ENCODE measurements around the gene EXTL1. TPM values are rescaled to one million over a fixed set of nuclear protein-coding genes. Genes with fewer than 3 reads are reported as not detected.

Gene EXTL1
- total RNA-seq, 1 donor from 2014 or later, result 4.3 TPM

DNA sequence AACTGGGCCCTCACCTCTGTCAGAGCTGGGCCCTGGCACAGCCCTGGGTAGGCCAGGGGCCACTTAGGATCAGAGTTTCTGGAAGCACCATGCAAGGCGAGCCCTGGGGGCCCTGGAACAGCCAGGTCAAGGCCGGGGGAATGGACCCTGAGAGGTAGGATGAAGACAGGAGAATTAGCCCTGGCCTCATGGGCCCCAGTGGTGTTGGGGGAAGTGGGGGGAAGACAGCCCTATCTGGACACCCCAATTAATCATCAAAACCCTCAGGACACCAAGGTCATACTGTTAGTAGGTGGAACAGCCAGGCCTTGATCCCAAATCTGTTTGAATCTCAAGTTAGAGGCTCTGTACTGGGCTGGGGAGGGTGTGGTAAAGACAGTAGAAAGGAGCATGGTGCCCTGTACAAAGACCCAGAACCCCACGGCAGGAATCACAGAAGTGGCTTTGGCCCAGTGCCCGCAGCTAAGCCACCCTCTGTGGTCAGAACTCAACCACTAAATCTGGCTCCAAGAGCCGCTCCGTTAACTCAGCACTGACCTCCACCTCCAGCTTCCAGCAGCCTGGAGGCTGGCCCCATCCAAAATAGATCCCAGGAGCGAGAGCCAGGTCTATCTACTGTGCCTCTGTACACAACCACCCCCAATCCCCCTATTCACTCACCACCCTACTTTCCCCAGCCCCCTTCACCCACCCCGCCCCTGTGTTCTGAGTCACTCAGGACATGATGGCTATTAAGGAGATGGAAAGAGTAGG lies 59.9 kb downstream of the EXTL1 start:
- Mint-ChIP-seq H3K36me3 (ENCODE audit: low read depth) (no peaks in the 10 kb centered on the region), H3K27ac (ENCODE audit: unreplicated experiment) (no peak overlapping the region)
- TF ChIP-seq CTCF (IDR thresholded peaks at IDR 0.05), result no peak

GRCh38 chr1:26082020-26082350 lies 60.4 kb downstream of the EXTL1 start:
- Mint-ChIP-seq H3K36me3 (ENCODE audit: low read depth) (no peaks in the 10 kb centered on the region), H3K27me3 (ENCODE audit: low read depth) (peaks cover 21% of the 10 kb centered on the region), H3K9me3 (ENCODE audit: low read depth) (no peaks in the 10 kb centered on the region), H3K27ac (ENCODE audit: unreplicated experiment) (no peak overlapping the region), H3K4me3 (ENCODE audit: unreplicated experiment) (no peak overlapping the region), H3K4me1 (ENCODE audit: low read depth) (no peaks in the 10 kb centered on the region)
- TF ChIP-seq CTCF (IDR thresholded peaks at IDR 0.05), result no peak
- no peak for DNase-seq (ENCODE audit: low spot score)

More for the DNA sequence above, 59.9 kb downstream of the EXTL1 start:
- H3K4me1 Mint-ChIP-seq (ENCODE audit: low read depth), result no peaks in the 10 kb centered on the region
- H3K9me3 Mint-ChIP-seq (ENCODE audit: low read depth), result no peaks in the 10 kb centered on the region
- DNase-seq (ENCODE audit: low spot score), result no peak
- peaks cover 21% of the 10 kb centered on the region for H3K27me3 Mint-ChIP-seq (ENCODE audit: low read depth)
- no peak overlapping the region for H3K4me3 Mint-ChIP-seq (ENCODE audit: unreplicated experiment)

GRCh38 chr1:26083208-26083607 lies 61.6 kb downstream of the EXTL1 start:
- H3K36me3 Mint-ChIP-seq (ENCODE audit: low read depth), result no peaks in the 10 kb centered on the region
- DNase-seq (ENCODE audit: low spot score), result no peak
- H3K4me1 Mint-ChIP-seq (ENCODE audit: low read depth), result no peaks in the 10 kb centered on the region
- peaks cover 21% of the 10 kb centered on the region for H3K27me3 Mint-ChIP-seq (ENCODE audit: low read depth)
- H3K4me3 Mint-ChIP-seq (ENCODE audit: unreplicated experiment), result no peak overlapping the region
- no peak overlapping the region for H3K27ac Mint-ChIP-seq (ENCODE audit: unreplicated experiment)
- no peak for TF ChIP-seq CTCF (IDR thresholded peaks at IDR 0.05)
- H3K9me3 Mint-ChIP-seq (ENCODE audit: low read depth), result no peaks in the 10 kb centered on the region

- Mint-ChIP-seq H3K4me3 (ENCODE audit: unreplicated experiment) (no peak overlapping the region), H3K4me1 (ENCODE audit: low read depth) (no peaks in the 10 kb centered on the region), H3K27ac (ENCODE audit: unreplicated experiment) (no peak overlapping the region), H3K27me3 (ENCODE audit: low read depth) (peaks cover 18% of the 10 kb centered on the region), H3K36me3 (ENCODE audit: low read depth) (no peaks in the 10 kb centered on the region), H3K9me3 (ENCODE audit: low read depth) (no peaks in the 10 kb centered on the region)
- no peak for TF ChIP-seq CTCF (IDR thresholded peaks at IDR 0.05)
- no peak for DNase-seq (ENCODE audit: low spot score)
Measured at GRCh38 chr1:26084091-26084561, 62.6 kb downstream of the EXTL1 start.

GRCh38 chr1:26084844-26085243 lies 63.3 kb downstream of the EXTL1 start:
- H3K4me1 Mint-ChIP-seq (ENCODE audit: low read depth), result no peaks in the 10 kb centered on the region
- H3K36me3 Mint-ChIP-seq (ENCODE audit: low read depth), result no peaks in the 10 kb centered on the region
- no peak overlapping the region for H3K4me3 Mint-ChIP-seq (ENCODE audit: unreplicated experiment)
- no peak overlapping the region for H3K27ac Mint-ChIP-seq (ENCODE audit: unreplicated experiment)
- TF ChIP-seq CTCF (IDR thresholded peaks at IDR 0.05), result no peak
- no peak for DNase-seq (ENCODE audit: low spot score)
- H3K9me3 Mint-ChIP-seq (ENCODE audit: low read depth), result no peaks in the 10 kb centered on the region
- H3K27me3 Mint-ChIP-seq (ENCODE audit: low read depth), result peaks cover 18% of the 10 kb centered on the region

Other genes starting within 250 kb of the EXTL1 start
- gene SELENON, start 221.6 kb upstream of the EXTL1 start, total RNA-seq, result 77.0 to 99.5 TPM (median 95.7 TPM) in 3 replicates
- gene MTFR1L, start 201.8 kb upstream of the EXTL1 start, total RNA-seq, result 51.2 to 67.1 TPM (median 51.2 TPM) in 3 replicates
- gene AUNIP, start 162.3 kb upstream of the EXTL1 start, total RNA-seq, result 0.80 to 2.9 TPM (median 1.2 TPM) in 3 replicates
- gene PAQR7, start 146.1 kb upstream of the EXTL1 start, total RNA-seq, result 13.4 to 15.1 TPM (median 14.5 TPM) in 3 replicates
- gene STMN1, start 115.4 kb upstream of the EXTL1 start, total RNA-seq, result 111 to 156 TPM (median 152 TPM) in 3 replicates
- 10.0 to 12.5 TPM (median 10.7 TPM) in 3 replicates for gene PAFAH2, start 23.7 kb upstream of the EXTL1 start, total RNA-seq
- 0.12 TPM in 1 of 3 replicates, not detected in the others for gene SLC30A2, start 24.3 kb downstream of the EXTL1 start, total RNA-seq
- 0.26 to 0.70 TPM in 2 of 3 replicates, not detected in the other for gene TRIM63, start 45.9 kb downstream of the EXTL1 start, total RNA-seq
- gene PDIK1L, start 90.0 kb downstream of the EXTL1 start, total RNA-seq, result 6.2 to 6.8 TPM (median 6.7 TPM) in 3 replicates
- 0.22 to 0.27 TPM (median 0.23 TPM) in 3 replicates for gene FAM110D, start 137.3 kb downstream of the EXTL1 start, total RNA-seq
- not detected in 3 replicates for gene C1orf232, start 147.2 kb downstream of the EXTL1 start, total RNA-seq
- gene ZNF593, start 148.1 kb downstream of the EXTL1 start, total RNA-seq, result 19.6 to 27.0 TPM (median 22.4 TPM) in 3 replicates
- gene ZNF593OS, start 150.1 kb downstream of the EXTL1 start, total RNA-seq, result not detected in 3 replicates
- gene CNKSR1, start 155.7 kb downstream of the EXTL1 start, total RNA-seq, result 0.18 to 0.80 TPM (median 0.58 TPM) in 3 replicates
- gene CATSPER4, start 168.8 kb downstream of the EXTL1 start, total RNA-seq, result not detected in 3 replicates
- 13.1 to 18.2 TPM (median 13.7 TPM) in 3 replicates for gene CEP85, start 212.4 kb downstream of the EXTL1 start, total RNA-seq

All from chondrocyte (in vitro differentiated cells).